HL-60 (cell line): ENCODE data around the gene FBXL14.
A peak's percentile ranks its signal among the peaks of the same experiment; 100 is the strongest.

Source experiments
- DNase-seq, 2 experiments: peaks; one replicate each; pipeline ENCODE4 v3.0.0-alpha.2; 2010 to 2020; ENCODE audit warnings: low read depth in 1 of 2, low spot score in 1 of 2
- H3K27ac ChIP-seq: fragments of 250-450 bp; sonication (Bioruptor Pico); replicated peaks from 2 replicates; pipeline ENCODE4 v1.5.1; 2020; ENCODE audit warnings: mild to moderate bottlenecking, moderate library complexity
- H3K27me3 ChIP-seq: fragments of 250-450 bp; sonication (Bioruptor Pico); 2 replicates; pipeline ENCODE4 v1.5.1; 2021; ENCODE audit warnings: mild to moderate bottlenecking, moderate library complexity; ENCODE audit not compliant: insufficient read depth, poor library complexity, severe bottlenecking
- H3K4me3 ChIP-seq: replicated peaks from 2 replicates; pipeline ENCODE4 v1.5.1; 2011; ENCODE audit warnings: mild to moderate bottlenecking, control low read depth, low read length; ENCODE audit not compliant: insufficient read depth
- GABPA ChIP-seq: IDR thresholded peaks from 2 replicates; pipeline ENCODE4 v1.6.1; 2012; ENCODE audit warnings: low read depth
- POLR2AphosphoS5 ChIP-seq: IDR thresholded peaks from 2 replicates; pipeline ENCODE4 v1.6.1; 2012; ENCODE audit warnings: low read depth
- REST ChIP-seq: IDR thresholded peaks from 2 replicates; pipeline ENCODE4 v1.6.1; 2012; ENCODE audit warnings: low read depth; ENCODE audit not compliant: insufficient replicate concordance
- SPI1 ChIP-seq: IDR thresholded peaks from 2 replicates; pipeline ENCODE4 v1.6.1; 2012; ENCODE audit warnings: low read depth, mild to moderate bottlenecking, borderline replicate concordance
- long read RNA-seq: library from polyadenylated mRNA; unstranded; transcript quantifications from one replicate; pipeline ENCODE4 v2.0.0, GENCODE V29; 2020
- TF ChIP-seq, protein P1 (sequence below): IDR thresholded peaks from one replicate; pipeline ENCODE4 v1.5.1; 2011; ENCODE audit warnings: low read length, control low read depth, inconsistent platforms; ENCODE audit not compliant: insufficient read depth

The FBXL14 gene
- long read RNA-seq, partial matches to known transcripts = 0 of 1 reads
- long read RNA-seq, other reads (novel, unspliced or antisense) = 1 of 1 reads

DNA sequence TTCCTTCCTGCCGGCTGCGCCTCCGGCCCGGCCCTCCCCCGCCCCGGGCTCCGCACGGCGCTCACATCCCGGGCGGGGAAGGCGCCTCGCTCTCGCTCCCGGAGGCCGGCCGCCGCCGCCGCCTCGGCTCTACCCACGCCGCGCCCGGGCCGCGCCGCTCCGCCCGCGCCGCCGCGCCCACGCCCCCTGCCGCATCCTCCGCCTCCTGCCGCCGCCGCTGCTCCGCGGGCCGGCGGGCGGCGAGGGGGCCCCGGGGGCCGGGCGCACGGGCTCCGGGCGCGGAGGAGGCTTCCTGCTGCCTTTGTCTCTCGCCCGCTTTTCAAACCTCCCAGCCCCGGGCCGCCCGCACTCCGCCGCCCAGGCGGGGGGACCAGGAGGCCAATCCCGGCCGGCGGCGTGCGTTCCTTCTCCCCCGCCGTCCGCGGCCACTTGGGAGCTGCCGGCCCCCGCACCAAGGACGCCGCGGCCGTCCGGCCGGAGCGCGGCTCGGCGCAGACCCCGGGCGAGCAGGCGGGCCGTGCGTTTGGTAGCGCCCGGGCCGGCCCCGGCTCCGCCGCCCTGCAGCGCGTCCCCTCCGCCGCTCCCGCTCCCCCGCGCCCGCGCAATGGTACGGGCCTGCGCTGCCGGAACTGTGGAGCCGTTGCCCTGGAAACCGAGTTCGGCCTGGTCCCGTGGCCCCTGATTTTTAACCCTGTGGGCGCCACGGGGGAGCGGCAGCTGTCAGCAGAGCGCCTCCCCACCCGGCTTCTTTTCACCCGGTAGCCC, at the start of gene FBXL14:
FBXL14 (minus strand) TSS at position 321 of the 765 bp plus-strand sequence. CDS start 515 bp downstream, outside the sequence.
- H3K4me3 ChIP-seq = peak within 1 kb of the TSS; percentile 91
- DNase-seq = peak; percentile 70 to 86
- H3K27me3 ChIP-seq = no peaks in the 10 kb centered on the region
- H3K27ac ChIP-seq = peak within 1 kb of the TSS; percentile 68
- peak; percentile 79 for TF ChIP-seq GABPA
- TF ChIP-seq, protein P1, sequence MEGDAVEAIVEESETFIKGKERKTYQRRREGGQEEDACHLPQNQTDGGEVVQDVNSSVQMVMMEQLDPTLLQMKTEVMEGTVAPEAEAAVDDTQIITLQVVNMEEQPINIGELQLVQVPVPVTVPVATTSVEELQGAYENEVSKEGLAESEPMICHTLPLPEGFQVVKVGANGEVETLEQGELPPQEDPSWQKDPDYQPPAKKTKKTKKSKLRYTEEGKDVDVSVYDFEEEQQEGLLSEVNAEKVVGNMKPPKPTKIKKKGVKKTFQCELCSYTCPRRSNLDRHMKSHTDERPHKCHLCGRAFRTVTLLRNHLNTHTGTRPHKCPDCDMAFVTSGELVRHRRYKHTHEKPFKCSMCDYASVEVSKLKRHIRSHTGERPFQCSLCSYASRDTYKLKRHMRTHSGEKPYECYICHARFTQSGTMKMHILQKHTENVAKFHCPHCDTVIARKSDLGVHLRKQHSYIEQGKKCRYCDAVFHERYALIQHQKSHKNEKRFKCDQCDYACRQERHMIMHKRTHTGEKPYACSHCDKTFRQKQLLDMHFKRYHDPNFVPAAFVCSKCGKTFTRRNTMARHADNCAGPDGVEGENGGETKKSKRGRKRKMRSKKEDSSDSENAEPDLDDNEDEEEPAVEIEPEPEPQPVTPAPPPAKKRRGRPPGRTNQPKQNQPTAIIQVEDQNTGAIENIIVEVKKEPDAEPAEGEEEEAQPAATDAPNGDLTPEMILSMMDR = no peak
- no peak for TF ChIP-seq REST
- no peak; the same call in 1 of the 2 replicates for TF ChIP-seq SPI1

- TF ChIP-seq GABPA = no peak
- TF ChIP-seq, protein P1 = no peak
- no peak for TF ChIP-seq POLR2AphosphoS5
- no peak for TF ChIP-seq REST
- TF ChIP-seq SPI1 = no peak
- no peak overlapping the region for H3K27ac ChIP-seq
- no peaks in the 10 kb centered on the region for H3K27me3 ChIP-seq
- DNase-seq = no peak
- H3K4me3 ChIP-seq = no peak overlapping the region
These were observed 49.6 kb upstream of the FBXL14 start for GRCh38 chr12:1643905-1644533.

DNA sequence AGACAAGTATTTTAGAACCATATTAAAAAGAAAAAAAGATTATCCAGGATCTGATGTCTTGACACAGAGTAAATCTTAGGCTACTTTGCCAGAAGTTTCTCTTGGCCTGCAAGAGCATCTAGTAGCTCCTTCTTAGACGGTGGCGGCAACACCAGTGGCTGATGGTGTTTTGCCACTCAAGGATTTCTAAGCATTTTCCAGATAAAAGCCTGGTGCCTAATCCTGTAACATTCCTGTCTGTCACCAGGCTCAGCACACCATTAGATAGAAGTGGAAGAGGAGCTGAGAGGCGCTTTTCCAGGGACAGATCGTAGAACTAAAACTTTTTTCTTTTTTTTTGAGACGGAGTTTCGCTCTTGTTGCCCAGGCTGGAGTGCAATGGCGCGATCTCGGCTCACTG, 48.7 kb upstream of the FBXL14 start:
- TF ChIP-seq GABPA (no peak), SPI1 (no peak), POLR2AphosphoS5 (no peak), REST (no peak)
- TF ChIP-seq, protein P1 = no peak

More for the DNA sequence above, 48.7 kb upstream of the FBXL14 start:
- Histone ChIP-seq H3K4me3 (no peak overlapping the region), H3K27ac (no peak overlapping the region), H3K27me3 (no peaks in the 10 kb centered on the region)
- DNase-seq = no peak
